ENCODE results near the gene ANGPTL8.

GRCh38 chr19:11267316-11268085 lies 28.1 kb downstream of the ANGPTL8 start:
- TF ChIP-seq POLR2A (IDR thresholded peaks at IDR 0.05; ENCODE audit: low read length), result no peak
- TF ChIP-seq GATA1 (IDR thresholded peaks at IDR 0.05; ENCODE audit: low read depth, low read length), result no peak
